Activated CD4-positive, CD25-positive, alpha-beta regulatory T cell treated with anti-CD3 and anti-CD28 coated beads, Interleukin-2, amount 50 U/mL, for 24 hours (primary cell): ENCODE measurements around the gene PTPRH.
"Not testable (repeated sequence)": the region's sequence is repeated elsewhere in the genome, so short reads cannot be mapped to it uniquely, and the experiment has no call there.

Source experiments
- ATAC-seq, 2 donors: fragments of 150-1000 bp; cut with Tn5 transposase; one replicate each; pipeline ENCODE4 v1.10.0; 2021; ENCODE audit warnings: mild to moderate bottlenecking in 1 of 2, moderate library complexity in 1 of 2

Gene PTPRH

DNA sequence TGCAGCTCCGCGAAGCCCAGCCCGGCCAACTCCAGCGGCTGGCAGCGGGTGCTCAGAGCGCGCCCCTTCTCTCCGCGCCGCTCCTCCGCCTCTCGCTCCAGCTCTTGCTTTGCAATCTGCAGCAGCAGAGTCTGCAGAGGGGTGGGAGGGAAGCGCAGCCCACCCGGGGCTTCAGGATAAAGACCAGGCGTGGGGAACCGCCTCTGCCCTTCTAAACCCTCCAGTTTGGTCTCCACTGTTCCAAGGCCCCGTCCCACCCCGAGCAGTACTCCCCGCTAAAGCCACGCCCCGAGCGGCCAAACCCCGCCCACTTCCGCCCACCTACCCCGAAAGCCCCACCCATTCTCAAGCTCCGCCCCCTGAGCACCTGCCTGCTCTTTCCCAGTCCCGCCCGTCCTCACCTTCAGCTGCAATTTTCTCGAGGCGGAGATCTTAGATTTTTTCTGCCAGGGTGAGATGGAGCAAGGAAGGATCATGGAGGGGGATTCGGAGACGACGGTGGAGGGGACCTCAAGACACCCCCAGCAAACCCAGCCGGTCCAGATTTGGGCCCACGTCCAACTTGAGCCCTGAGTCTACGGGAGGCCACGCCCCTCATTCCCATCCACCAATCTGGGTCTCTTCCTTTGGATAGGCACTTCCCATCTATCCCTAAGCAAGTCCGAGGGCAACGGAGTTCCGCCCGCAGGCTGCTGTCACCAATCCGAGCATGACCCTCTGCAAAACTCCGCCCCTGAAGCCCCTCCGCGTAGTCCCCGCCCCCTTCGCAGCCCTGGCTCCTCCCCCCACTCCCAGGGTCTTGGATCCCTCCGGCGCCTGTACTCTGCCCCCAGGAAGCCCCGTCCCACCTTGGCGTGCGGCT is 52.9 kb downstream of the PTPRH start:
- no peak for ATAC-seq

DNA sequence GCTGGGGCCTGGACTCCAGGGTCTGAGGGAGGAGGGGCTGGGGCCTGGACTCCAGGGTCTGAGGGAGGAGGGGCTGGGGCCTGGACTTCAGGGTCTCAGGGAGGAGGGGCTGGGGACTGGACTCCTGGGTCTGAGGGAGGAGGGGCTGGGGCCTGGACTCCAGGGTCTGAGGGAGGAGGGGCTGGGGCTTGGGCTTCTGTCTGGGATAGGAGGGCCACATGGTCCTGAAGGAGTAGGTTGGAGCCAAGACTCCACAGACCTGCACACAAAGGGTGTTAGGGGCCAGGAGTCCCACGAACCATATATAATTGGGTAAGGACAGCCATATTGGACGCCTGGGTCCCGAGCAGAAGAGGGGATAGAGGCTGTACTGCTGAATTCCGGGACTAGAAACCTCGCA is 53.5 kb downstream of the PTPRH start:
- not testable (repeated sequence) for ATAC-seq

DNA sequence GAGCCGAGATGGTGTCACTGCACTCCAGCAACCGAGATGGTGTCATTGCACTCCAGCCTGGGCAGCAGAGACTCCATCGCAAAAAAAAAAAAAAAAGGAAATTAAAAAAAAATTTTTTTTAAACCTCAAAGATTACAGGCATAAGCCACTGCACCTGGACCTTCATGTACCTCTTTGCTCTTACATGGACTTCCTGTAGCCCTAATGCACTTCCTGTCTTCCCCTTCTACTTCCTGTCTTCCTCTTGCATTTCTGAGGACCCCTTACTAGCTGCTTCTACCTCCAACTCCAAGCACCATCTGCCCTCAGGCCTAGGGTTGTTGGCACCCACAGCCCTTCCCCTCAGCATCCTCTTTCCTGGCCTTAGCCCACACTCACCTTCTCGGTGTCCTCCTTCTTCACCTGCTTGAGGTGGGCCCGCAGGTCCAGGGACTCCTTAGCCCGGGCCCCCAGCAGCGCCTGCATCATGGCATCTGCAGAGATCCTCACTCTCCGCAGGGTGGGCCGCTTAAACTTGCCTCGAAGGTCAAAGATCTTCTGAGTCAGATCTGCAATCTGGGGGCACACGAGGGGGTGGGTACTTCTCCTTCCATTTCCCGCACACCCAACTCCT is 55.5 kb downstream of the PTPRH start:
- ATAC-seq: no peak

- ATAC-seq: peak in 1 of 2 donors; percentile 53
Measured at GRCh38 chr19:55152017-55152416, 57.3 kb downstream of the PTPRH start.

DNA sequence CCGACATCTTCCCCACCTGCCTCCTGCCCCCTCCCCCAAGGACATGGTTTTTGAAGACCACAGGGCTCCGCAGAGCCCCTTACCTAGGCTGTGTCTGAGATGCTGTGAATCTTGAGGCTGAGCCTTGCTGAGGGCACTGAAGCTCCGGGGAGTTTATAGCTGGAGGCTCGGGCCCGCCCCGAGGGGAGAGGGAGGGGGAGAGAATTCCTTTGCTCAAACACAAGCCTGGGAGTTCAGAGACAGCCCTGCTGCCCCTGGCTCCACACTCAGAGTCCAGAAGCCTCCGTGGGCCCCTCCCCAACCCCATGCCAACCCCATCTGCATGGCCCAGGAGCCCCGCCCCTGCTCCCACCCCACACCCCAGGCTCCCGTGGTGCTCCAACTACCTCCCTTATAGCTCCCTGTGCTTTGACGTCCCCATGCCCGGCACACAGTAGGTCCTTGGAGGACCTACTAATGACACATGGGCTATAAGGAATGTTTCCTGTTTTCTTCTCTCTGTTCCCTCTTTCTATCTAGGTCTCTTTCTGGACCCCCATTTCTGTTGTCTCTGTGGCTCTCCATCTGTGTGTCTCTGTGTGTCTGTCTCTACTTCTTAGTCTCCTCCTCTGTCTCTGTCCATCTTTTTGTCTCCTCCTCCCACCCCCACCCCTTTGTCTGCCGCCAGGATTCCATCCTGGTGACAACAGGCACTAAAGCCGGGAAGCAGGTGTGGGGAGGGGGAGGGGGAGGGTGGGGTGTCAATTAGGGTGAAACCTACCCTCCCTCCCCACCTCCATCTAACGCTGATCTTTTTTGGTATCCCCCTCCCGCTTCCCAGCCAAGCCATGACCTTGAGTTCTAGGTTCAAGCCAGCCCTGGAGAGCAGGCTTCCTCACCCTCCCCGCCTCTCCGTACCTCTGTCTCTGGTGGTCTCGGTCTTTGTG is 60.0 kb downstream of the PTPRH start, which contains the start of gene TNNT1:
TSS of gene TNNT1 (minus strand) at position 129 of the 926 bp plus-strand sequence. CDS start 2,049 bp downstream, outside the sequence.
- no peak for ATAC-seq

DNA sequence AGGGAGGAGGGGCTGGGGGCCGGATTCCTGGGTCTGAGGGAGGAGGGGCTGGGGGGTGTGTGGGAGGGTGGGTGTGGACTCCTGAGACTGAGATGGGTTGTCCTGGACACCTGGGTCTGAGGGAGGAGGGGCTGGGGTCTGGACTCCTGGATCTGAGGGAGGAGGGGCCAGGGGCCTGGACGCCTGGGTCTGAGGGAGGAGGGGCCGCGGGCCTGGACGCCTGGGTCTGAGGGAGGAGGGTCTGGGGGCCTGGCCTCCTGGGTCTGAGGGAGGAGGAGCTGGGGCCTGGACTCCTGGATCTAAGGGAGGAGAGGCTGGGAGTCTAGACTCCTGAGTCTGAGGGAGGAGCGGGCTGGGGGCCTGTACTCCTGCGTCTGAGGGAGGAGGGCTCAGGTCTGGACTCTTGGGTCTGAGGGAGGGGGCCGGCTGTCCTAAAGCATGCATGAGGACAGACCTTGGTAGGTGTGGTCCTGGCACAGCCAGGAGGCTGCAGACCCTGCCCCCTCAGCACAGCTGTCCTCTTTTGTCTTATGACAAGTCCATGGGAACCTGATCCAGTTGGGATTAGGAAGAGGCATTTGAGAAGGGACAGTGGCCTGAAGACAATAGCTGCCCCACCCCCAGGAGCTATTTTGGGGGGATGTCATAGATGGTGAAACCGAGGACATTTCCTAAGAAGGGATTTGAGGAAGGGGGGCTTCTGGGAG is 61.6 kb downstream of the PTPRH start:
- ATAC-seq: no peak

- no peak for ATAC-seq
Measured at GRCh38 chr19:55146705-55147273, 62.5 kb downstream of the PTPRH start.

DNA sequence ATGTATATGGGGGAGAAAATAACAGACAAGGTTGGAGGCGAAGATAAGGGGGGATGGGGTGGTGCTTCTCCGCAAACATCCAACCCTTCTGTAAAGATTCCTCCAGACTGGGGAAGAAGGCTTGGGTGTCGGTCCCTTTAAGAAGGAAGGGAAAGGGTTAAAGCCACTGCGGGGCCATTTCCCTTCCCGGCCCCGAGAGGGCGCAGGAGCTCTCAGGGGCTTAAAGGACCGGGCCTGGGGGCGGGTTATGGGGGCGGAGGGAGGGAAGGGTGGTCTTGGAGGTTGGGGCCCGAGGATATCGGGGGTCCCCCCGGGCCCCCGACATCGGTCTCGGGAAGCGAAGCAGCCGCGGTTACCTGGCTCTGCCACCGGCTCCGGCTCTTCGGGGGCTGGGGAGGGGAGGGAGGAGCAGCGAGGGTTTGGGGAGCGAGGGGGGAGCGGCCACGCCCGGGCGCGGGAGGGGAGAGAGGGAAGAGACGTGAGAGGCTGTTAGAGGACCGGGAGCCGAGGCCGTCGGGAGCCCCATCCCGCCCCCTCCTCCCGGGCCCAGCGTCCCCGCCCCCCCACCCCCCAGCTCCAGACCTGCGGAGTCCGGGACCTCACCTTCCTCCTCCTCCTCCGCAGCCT is 63.1 kb downstream of the PTPRH start:
- no peak for ATAC-seq

- ATAC-seq: no peak
Measured at GRCh38 chr19:55145232-55145631, 64.1 kb downstream of the PTPRH start.

- no peak for ATAC-seq
Measured at GRCh38 chr19:55141696-55142095, 67.6 kb downstream of the PTPRH start.

DNA sequence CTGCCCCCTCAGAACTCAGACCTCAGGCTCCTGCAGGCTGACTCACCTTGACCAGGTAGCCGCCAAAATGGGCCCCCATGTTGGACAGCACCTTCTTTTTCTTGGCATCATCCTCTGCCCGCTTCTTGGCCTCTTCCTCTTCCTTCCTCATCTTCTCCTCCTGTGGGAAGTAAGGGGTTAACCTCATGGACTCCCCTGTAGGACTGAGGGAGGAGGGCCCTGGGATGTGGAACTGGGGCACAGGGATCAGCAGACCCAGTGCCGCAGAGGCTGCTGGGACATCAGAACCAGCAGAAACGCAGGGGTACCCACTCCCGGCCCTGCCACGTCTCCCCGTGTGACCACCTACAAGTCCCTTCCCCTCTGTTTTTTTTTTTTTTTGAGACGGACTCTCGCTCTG is 71.4 kb downstream of the PTPRH start:
- ATAC-seq: no peak

- no peak for ATAC-seq
Measured at GRCh38 chr19:55136399-55137102, 72.8 kb downstream of the PTPRH start.

- no peak for ATAC-seq
Measured at GRCh38 chr19:55134736-55135135, 74.6 kb downstream of the PTPRH start.

DNA sequence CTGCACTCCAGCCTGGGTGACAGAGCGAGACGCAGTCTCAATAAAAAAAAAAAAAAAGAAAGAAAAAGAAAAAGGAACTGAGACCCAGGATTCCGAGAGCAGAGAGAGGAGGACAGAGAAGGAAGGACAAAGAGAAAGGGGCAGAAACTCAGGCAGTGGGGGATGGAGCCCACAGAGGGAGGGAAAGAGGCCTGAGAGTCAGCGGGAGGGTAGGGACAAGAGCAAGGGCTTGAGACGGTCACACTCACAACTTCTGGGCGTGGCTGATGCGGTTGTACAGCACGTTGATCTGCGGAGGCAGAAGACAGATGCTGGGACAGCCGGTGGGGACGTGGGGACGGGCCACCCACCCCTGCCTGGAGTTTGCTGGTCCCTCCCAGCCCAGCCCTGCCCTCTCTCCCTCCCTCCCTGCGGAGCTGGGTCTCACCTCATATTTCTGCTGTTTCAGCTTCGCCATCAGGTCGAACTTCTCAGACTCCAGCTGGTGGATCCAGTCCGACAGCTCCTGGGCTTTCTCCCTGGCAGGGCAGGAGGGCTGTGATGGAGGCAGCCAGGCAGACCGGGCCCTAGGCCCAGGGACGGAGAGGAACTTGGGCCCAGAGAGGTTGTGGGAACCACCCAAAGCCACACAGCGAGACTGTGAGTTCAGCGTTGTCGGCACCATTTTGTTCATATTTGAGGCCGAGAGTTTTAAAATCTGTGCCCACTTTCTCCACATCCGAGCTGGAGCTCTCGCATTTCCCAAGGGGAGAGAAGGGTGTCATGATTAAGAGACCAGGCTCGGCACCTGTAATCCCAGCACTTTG is 75.5 kb downstream of the PTPRH start:
- no peak for ATAC-seq

- ATAC-seq: no peak
Measured at GRCh38 chr19:55132453-55133129, 76.7 kb downstream of the PTPRH start.

DNA sequence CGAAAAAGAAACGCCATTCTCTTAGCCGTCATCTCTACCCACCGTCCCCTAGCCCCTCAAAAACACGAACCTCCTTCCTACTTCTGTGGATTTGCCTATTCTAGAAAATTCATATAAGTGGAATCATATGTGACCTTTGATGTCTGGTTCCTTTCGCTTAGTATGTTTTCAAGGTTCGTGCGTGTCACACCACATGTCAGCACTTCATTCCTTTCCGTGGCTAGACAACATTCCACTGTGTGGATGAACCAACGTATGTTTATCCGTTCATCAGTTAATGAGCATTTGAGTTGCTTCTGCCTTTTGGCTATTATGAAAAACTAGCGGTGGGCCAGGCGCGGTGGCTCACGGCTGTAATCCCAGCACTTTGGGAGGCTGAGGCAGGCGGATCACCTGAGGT is 77.9 kb downstream of the PTPRH start:
- no peak for ATAC-seq
